Fibroblast of skin of left quadriceps (primary cell): ENCODE results near the gene KCNH8.
"Not testable (repeated sequence)": the region's sequence is repeated elsewhere in the genome, so short reads cannot be mapped to it uniquely, and the experiment has no call there.

ENCODE experiments used
- DNase-seq, 2 experiments: peaks; one replicate each; pipeline ENCODE4 v3.0.0-alpha.2; 2013; ENCODE audit warnings: low read depth in 2 of 2

Gene KCNH8

GRCh38 chr3:19173945-19174344, 25.6 kb downstream of the KCNH8 start:
- no peak for DNase-seq

DNA sequence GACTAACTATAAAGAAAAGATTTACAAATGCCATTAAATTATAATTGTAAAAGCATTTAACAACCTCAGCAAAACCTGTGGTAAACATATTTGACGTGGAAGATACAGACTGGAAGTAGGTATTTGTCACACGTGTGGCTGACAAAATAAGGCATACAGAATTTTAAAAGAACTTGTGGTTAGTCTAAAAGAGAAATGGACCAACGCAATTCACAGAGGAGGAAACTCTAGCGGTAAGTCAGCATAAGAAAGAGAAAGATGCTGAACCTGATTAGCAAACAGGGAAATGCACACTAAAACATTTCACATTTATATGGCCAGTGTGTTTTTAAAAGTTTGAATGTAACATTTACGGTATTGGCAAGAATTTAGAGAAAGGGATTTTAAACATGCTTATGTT, 35.3 kb downstream of the KCNH8 start:
- DNase-seq, result no peak

DNA sequence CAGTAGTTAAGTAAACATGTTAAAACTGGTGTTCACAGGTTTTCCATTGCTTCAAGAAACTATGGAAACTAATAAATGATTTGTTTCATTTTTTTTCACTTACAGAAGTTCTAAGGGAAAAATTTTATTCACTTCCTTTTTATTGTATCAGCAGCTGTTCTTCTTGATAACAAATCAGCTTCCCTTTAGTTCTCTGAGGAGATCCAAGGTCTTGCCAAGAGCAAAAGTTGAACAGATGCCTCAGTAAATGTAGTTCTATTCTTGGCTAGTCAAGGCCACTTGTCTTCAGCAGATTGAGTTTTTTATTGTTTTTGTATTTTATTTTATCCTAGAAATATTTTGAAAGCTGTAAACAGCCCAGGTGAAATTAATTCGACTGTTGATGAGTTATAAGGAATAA, 41.8 kb downstream of the KCNH8 start:
- DNase-seq, result no peak

DNA sequence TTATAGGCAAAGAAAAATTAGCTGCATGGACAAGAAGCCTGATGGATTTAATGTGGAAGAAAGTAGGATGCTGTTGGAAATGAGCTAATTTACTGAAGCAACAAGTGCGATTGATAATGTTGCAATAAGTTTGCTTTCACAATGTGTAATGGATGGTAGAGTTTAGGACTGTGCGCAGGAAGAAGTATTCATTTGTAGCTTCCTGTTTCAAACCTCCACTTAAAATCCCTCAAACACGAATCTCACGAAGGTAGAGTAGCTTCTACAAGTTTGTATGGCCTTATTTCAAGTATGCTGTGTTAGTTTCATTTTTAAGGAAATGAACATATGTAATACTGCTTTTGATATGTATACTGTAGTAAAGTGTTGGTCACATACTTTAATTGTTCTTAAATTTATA, 42.3 kb downstream of the KCNH8 start:
- no peak for DNase-seq

DNA sequence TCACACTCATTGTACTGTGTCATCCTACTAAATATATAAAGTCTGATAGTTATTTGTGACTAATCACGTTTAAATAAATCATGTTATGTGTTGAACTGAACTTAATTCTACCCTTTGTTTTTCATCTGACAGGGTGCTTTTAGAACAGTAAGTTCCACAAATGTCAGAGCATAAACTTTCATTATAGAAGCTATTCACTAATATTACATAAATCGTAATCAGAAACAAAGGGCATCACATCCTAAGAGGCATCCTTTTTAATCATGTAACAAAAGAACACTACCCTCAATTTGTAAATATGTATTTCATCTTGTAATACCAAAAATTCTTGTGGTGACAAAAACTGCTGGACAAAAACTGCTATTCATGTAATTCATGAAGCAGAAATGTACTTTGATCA, 50.8 kb downstream of the KCNH8 start:
- no peak for DNase-seq

DNA sequence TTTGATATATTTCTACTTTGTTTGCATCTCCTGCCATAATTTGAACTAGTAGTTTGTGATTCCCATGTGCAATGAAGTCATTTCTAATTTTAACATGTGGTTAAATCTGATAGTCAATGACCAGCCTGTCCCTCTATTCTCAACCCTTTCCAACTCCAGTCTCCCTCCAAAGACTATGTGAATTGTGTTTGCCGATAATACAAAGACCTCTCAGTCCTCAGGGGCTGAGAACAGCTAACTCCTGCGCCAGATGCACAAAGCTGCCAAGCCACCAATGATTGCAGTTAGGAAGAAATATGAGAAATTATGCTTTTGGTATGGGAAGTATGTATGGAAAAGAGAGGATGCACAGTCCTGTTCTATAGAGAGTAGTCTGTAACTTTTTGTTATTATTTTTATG, 54.0 kb downstream of the KCNH8 start:
- no peak for DNase-seq

- DNase-seq, result no peak
Measured at GRCh38 chr3:19202754-19203153, 54.4 kb downstream of the KCNH8 start.

GRCh38 chr3:19206540-19206939, 58.2 kb downstream of the KCNH8 start:
- DNase-seq, result no peak

- DNase-seq, result no peak
Measured at GRCh38 chr3:19213603-19214220, 65.4 kb downstream of the KCNH8 start.

GRCh38 chr3:19215427-19215826, 67.1 kb downstream of the KCNH8 start:
- DNase-seq, result no peak

- no peak for DNase-seq
Measured at GRCh38 chr3:19216669-19217337, 68.5 kb downstream of the KCNH8 start.

DNA sequence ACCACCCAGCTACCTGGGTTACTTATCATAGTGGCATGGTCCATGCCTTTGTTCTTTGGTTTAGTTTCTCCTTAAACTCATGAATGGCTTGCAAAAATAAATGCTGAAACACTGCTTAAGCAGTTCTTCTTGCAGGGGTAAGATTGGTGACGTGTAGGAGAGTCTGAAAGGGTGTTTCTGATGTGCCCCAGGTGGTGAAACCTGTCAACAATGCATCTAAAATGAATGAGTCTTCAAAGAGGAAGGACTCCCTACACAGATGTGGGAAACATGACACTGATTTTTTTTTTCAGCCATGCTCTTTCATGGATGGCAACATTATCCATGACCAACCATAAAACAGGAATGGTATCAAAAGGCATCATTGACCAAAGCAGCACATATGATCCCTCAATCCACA, 72.0 kb downstream of the KCNH8 start:
- DNase-seq, result no peak

DNA sequence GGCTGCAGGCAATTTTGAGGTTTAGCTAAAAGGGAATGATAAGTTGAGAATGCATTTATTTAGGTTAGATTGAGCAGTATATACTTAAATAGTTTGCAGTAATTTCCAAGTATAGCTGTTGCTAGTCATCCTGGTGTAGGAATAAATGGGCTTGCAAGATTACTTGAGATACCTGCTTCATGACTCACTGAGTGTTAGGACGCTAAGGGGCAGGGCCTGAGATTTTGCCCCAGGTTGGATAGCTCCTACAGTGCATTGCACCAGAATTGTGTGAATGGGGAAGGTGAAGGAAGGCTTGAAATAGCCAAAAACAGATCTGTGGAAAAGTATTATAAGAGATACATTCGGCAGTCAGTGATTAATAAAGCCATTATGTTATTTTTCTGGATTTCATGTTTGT, 72.8 kb downstream of the KCNH8 start:
- DNase-seq, result no peak

DNA sequence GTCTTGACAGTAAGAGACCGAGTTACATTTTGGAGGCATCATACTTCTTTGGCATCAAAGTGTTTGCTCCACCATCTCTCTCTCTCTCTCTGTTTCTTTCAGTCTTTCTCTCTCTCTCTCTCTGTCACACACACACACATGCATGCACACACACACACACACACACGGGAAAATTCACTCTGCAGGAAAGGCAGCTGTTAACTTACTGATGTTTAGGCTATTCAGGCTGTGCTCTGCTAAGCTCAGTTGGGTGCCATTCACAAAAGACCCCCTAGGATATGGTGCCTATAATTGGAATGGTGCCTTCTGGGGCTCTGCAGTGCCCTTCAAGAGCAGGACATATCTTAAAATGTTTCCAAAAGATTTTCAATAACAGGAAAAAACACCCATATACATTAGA, 78.2 kb downstream of the KCNH8 start:
- no peak for DNase-seq

DNA sequence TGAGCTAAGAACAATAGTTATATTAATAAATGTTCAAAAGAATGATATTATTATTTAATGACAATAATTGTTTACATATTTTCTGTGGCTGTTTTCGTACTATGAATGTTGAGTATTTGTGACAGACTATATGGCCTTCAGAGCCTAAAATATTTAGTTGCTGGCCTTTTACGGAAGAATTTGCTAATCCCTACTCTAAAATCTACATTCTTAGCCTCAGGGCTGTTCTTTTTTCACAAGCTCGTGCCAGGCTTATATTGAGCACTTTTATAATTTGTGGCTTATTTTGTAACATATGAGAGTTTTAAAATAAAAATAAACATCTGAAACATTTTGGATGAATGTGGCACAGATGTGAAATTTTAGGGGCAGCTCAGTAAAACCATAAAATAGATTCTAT, 79.9 kb downstream of the KCNH8 start:
- no peak for DNase-seq

- no peak for DNase-seq
Measured at GRCh38 chr3:19229086-19229485, 80.8 kb downstream of the KCNH8 start.

- not testable (repeated sequence) for DNase-seq
Measured at GRCh38 chr3:19229881-19230280, 81.6 kb downstream of the KCNH8 start.

DNA sequence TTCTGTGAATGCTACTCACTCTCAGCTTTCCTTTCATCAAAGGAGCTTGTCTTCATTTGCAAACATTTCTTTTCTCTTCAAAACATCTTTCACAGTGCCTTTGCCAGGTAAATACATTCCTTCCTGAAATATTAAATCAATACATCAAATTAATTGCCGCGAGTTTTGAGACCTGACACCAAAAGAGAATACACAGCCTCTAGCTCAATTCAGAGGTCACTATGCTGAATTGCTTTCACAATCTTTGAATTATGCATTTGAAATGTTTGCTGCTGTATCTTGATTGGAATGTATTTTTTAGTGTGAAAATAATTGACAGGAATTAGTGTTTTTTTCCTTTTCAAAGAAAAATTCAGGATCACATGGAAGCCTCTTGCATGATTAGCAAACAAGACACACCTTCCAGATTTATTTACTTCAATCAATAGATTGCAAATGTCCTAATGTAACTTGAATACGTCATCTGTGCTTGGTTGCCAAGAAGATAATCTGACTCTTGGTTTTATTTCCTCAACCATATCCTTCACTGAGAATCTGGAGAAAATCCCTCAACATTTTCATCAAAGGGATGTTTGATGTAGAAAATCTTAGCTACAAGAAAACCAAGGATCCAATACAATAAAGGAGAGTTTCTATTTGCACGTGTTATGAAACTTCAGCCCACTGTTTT, 83.6 kb downstream of the KCNH8 start:
- DNase-seq, result no peak

- no peak for DNase-seq
Measured at GRCh38 chr3:19232566-19232965, 84.3 kb downstream of the KCNH8 start.

DNA sequence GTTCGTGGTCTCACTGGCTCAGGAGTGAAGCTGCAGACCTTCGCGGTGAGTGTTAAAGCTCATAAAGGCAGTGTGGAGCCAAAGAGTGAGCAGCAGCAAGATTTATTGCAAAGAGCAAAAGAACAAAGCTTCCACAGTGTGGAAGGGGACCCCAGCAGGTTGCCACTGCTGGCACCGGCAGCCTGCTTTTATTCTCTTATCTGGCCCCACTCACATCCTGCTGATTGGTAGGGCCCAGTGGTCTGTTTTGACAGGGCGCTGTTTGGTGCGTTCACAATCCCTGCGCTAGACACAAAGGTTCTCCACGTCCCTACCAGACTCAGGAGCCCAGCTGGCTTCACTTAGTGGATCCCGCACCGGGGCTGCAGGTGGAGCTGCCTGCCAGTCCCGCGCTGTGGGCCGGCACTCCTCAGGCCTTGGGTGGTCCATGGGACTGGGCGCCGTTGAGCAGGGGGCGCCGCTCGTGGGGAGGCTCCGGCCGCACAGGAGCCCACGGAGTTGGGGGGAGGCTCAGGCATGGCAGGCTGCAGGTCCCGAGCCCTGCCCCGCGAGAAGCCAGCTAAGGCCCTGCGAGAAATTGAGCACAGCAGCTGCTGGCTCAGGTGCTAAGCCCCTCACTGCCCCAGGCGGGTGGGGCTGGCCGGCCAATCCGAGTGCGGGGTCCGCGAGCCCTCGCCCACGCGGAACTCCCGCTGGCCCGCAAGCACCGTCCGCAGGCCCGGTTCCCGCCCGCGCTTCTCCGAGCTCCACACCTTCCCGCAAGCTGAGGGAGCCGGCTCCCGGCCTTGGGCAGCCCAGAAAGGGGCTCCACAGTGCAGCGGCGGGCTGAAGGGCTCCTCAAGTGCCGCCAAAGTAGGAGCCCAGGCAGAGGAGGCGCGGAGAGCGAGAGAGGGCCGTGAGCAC, 85.8 kb downstream of the KCNH8 start:
- DNase-seq, result not testable (repeated sequence)

DNA sequence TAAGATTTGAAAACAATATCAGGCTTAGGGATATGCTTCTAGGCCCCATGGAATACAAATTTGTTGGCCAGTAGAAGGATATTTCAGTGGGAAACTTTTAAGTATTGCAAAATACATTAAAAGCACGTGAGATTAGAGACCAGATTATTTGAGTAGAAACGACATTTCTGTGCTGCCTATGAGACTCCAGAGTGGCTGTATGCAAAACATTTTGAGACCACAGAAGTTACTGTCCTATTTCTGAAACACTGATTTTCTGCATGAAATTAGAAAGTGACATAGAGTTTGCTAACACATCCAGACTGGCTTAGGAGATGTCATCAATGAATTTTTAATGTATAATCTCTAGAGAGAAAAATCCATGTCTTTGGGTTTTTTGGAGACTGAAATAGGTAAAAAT, 99.8 kb downstream of the KCNH8 start:
- DNase-seq, result no peak

DNA sequence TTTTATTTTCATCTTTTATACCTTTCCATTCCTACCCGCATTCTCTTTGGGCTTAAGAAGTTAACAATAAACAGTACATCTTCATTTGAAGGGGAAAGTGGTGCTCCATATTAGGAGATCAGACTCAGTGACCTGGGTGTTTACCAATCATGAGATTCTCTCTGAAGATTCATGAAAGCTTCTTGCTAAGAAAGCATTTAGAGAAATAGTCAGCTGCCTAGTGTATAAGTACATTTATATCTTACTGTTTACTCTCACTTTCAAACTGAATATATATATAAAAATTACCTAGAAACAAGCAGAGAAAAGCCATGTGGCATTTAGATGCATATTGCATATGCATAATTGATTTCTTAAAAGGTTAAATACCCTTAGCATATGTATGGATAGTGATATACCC, 100.5 kb downstream of the KCNH8 start:
- DNase-seq, result no peak
